HEK293T (cell line): Measurements from ENCODE around the gene ZNF280A.

ENCODE experiments used
- CTCF ChIA-PET: fragments of 350-600 bp; formaldehyde crosslinking; extraction: SDS; loops from one replicate; lab custom pipeline; 2021; ENCODE audit warnings: antibody characterized with exemption, inconsistent platforms; lab: Yijun Ruan, JAX
- POLR2A ChIA-PET: fragments of 350-600 bp; formaldehyde crosslinking; extraction: SDS; loops from one replicate; lab custom pipeline; 2020; ENCODE audit warnings: antibody characterized with exemption, inconsistent platforms; lab: Yijun Ruan, JAX
- DNase-seq: peaks from one replicate; pipeline ENCODE4 v3.0.0; 2012; ENCODE audit warnings: mixed read lengths; ENCODE audit errors: extremely low spot score
- ARNT ChIP-seq: fragments of 450-650 bp; IDR thresholded peaks from 2 replicates; pipeline ENCODE4 v1.6.1; 2017; ENCODE audit warnings: mild to moderate bottlenecking
- BHLHE40 ChIP-seq: fragments of 450-650 bp; IDR thresholded peaks from 2 replicates; pipeline ENCODE4 v1.6.1; 2016; ENCODE audit warnings: mild to moderate bottlenecking, moderate library complexity, borderline replicate concordance
- CTBP1 ChIP-seq: fragments of 450-650 bp; IDR thresholded peaks from 2 replicates; pipeline ENCODE4 v1.6.1; 2016; ENCODE audit warnings: borderline replicate concordance
- ELF4 ChIP-seq: fragments of 450-650 bp; IDR thresholded peaks from 2 replicates; pipeline ENCODE4 v1.6.1; 2017; ENCODE audit warnings: antibody characterized with exemption
- FOXA1 ChIP-seq: fragments of 450-650 bp; IDR thresholded peaks from 2 replicates; pipeline ENCODE4 v1.6.1; 2016; ENCODE audit warnings: mild to moderate bottlenecking
- FOXK2 ChIP-seq: fragments of 450-650 bp; IDR thresholded peaks from 2 replicates; pipeline ENCODE4 v1.6.1; 2016; ENCODE audit warnings: mild to moderate bottlenecking
- FOXM1 ChIP-seq: fragments of 450-650 bp; IDR thresholded peaks from 2 replicates; pipeline ENCODE4 v1.6.1; 2017; ENCODE audit warnings: mild to moderate bottlenecking, borderline replicate concordance
- HDGF ChIP-seq: fragments of 450-650 bp; IDR thresholded peaks from 2 replicates; pipeline ENCODE4 v1.6.1; 2017; ENCODE audit warnings: antibody characterized with exemption, borderline replicate concordance
- L3MBTL2 ChIP-seq: fragments of 450-650 bp; conservative IDR thresholded peaks from 2 replicates; pipeline ENCODE4 v1.6.1; 2016; ENCODE audit warnings: mild to moderate bottlenecking
- LEF1 ChIP-seq: fragments of 450-650 bp; IDR thresholded peaks from 2 replicates; pipeline ENCODE4 v1.6.1; 2017; ENCODE audit warnings: mild to moderate bottlenecking, borderline replicate concordance
- NFRKB ChIP-seq: fragments of 450-650 bp; IDR thresholded peaks from 2 replicates; pipeline ENCODE4 v1.6.1; 2016; ENCODE audit warnings: mild to moderate bottlenecking, moderate library complexity
- PKNOX1 ChIP-seq: fragments of 450-650 bp; IDR thresholded peaks from 2 replicates; pipeline ENCODE4 v1.6.1; 2016
- SP1 ChIP-seq: fragments of 450-650 bp; IDR thresholded peaks from 2 replicates; pipeline ENCODE4 v1.6.1; 2017
- SUZ12 ChIP-seq: fragments of 450-650 bp; IDR thresholded peaks from 2 replicates; pipeline ENCODE4 v1.6.1; 2016; ENCODE audit warnings: mild to moderate bottlenecking
- TARDBP ChIP-seq: fragments of 450-650 bp; IDR thresholded peaks from 2 replicates; pipeline ENCODE4 v1.6.1; 2016
- ZNF384 ChIP-seq: fragments of 450-650 bp; IDR thresholded peaks from 2 replicates; pipeline ENCODE4 v1.6.1; 2016

The ZNF280A gene

DNA sequence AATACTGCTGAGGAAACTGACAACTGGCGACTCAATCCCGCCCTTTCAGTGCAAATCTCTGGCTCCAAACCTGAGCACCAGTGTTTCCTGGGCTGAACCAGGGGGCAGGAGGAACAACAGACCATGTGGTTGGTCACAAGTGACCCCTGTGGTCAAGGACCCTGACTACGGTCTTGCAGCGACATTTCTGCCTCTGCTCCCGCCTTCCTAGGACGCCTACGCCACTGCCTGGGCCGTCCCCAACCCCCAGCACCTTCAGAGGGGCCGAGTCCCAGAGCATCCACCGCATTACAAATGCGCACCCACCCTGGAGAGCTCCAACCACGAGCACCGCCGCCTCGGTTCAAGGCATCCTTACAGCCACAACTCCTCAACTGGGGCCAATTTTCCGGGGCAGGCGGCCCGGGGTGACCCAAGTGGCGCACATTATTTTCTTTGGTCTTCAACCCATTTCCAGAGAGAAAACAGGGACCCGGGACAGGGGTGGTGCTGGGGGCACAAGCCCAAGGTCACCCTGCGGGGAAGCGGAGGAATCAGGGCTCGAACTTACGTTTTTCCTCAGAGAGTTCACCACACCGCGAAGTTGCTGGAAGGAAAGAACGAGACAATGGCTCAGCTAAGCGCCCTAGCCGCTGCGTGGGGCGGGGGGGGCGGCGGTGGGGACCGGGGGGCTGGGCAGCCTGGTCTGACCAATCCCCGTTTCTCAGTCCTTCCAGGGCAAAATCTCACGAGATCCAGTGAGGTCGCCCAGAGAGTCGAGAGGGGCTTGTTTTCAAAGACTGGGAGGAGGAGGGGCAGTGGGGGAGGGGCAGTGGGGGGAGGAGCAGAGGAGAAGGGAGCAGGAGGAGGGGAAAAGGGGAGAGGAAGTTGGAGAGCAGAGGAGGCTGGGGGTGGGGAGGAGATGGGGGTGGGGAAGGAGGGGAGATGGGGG lies 37.2 kb upstream of the ZNF280A start:
- POLR2A ChIA-PET, result no interaction called here
- DNase-seq, result no peak
- CTCF ChIA-PET, result no interaction called here
- TF ChIP-seq ELF4 (no peak), BHLHE40 (no peak), NFRKB (no peak), TARDBP (no peak), HDGF (no peak), ZNF384 (no peak), LEF1 (no peak), FOXM1 (no peak), PKNOX1 (no peak), L3MBTL2 (no peak), SP1 (no peak), CTBP1 (no peak), FOXK2 (no peak), ARNT (no peak), SUZ12 (no peak), FOXA1 (no peak)

- CTCF ChIA-PET, result no interaction called here
- DNase-seq, result no peak
- TF ChIP-seq SUZ12 (no peak), BHLHE40 (no peak), FOXA1 (no peak), CTBP1 (no peak)
- POLR2A ChIA-PET, result no interaction called here
Observed at GRCh38 chr22:22556578-22556977, 36.5 kb upstream of the ZNF280A start.

- CTCF ChIA-PET, result interaction anchor here (0.8 kb wide), 1 partner anchor 20 kb away, joined by 3 read pairs; no protein-coding TSS in a partner anchor
- no peak for DNase-seq
- TF ChIP-seq FOXK2, result no peak
- no peak for TF ChIP-seq LEF1
- TF ChIP-seq ELF4, result no peak
- no peak for TF ChIP-seq L3MBTL2
- TF ChIP-seq SUZ12, result no peak
- TF ChIP-seq SP1, result no peak
- TF ChIP-seq ARNT, result no peak
- TF ChIP-seq FOXM1, result no peak
- TF ChIP-seq CTBP1, result no peak
- TF ChIP-seq NFRKB, result no peak
- TF ChIP-seq PKNOX1, result no peak
- TF ChIP-seq FOXA1, result no peak
- TF ChIP-seq HDGF, result no peak
- TF ChIP-seq TARDBP, result no peak
- TF ChIP-seq BHLHE40, result no peak
- no peak for TF ChIP-seq ZNF384
- POLR2A ChIA-PET, result no interaction called here
Observed at GRCh38 chr22:22555596-22555995, 35.5 kb upstream of the ZNF280A start.

DNA sequence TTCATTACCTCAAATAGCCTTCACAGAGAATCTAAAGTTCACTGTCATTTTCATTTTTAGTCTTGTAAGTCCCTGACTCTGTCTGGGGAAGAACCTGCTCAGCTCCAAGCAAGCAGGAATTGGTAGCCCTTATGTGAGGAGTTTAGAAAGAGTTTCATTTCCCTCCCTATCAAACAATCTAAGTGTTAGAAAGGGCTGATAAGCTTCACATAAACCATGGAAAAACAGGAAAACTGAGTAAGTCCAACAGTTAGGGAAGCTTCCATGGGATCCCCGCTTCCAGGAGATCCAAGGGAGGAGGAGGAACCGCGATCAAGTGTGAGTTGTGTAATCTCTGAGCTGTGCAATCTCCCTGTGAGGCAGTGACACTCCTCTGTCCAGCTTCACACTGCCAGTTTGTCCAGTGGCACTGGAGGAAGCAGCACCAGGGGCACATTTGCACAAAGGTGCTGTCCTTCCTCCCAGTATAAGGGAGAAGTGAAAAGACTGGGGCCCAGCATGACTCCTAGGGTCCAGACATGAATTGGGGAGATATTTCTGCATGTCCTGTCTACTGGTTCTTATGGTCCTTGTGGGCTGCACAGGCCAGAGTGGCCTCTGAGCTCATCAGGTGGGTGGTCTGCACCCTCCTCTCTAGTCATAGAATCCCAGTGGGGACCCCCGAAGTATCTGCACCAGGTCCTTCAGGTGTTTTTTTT lies 34.7 kb upstream of the ZNF280A start:
- no peak for TF ChIP-seq NFRKB
- TF ChIP-seq ARNT, result no peak
- TF ChIP-seq FOXA1, result no peak
- no peak for TF ChIP-seq FOXK2
- no peak for TF ChIP-seq SP1
- TF ChIP-seq FOXM1, result no peak
- no peak for TF ChIP-seq BHLHE40
- TF ChIP-seq TARDBP, result no peak
- no peak for TF ChIP-seq HDGF
- TF ChIP-seq CTBP1, result no peak
- no peak for TF ChIP-seq PKNOX1
- TF ChIP-seq LEF1, result no peak
- CTCF ChIA-PET, result interaction anchor here (0.6 to 1.5 kb wide), 4 partner anchors 21 to 603 kb away, joined by 3 to 6 read pairs (median 4); no protein-coding TSS in a partner anchor
- POLR2A ChIA-PET, result no interaction called here
- no peak for DNase-seq

- DNase-seq, result no peak
- POLR2A ChIA-PET, result no interaction called here
- CTCF ChIA-PET, result interaction anchor here (1.5 kb wide), 1 partner anchor 131 kb away, joined by 4 read pairs; no protein-coding TSS in a partner anchor
- TF ChIP-seq ARNT, result no peak
- TF ChIP-seq ZNF384, result no peak
- no peak for TF ChIP-seq BHLHE40
- TF ChIP-seq NFRKB, result no peak
- no peak for TF ChIP-seq LEF1
- no peak for TF ChIP-seq FOXA1
- TF ChIP-seq CTBP1, result no peak
- no peak for TF ChIP-seq HDGF
- TF ChIP-seq L3MBTL2, result no peak
- TF ChIP-seq SUZ12, result no peak
- TF ChIP-seq SP1, result no peak
- no peak for TF ChIP-seq FOXM1
- TF ChIP-seq TARDBP, result no peak
- TF ChIP-seq PKNOX1, result no peak
- no peak for TF ChIP-seq ELF4
Observed at GRCh38 chr22:22553735-22554586, 33.9 kb upstream of the ZNF280A start.
